Measurements from ENCODE around the gene BCL2L12.

BCL2L12 gene

GRCh38 chr19:49684251-49684982 lies 18.7 kb downstream of the BCL2L12 start:
- DNase-seq (ENCODE audit: low read depth in 2 of 2, low spot score in 1 of 2): no peak

GRCh38 chr19:49684983-49685553 lies 19.3 kb downstream of the BCL2L12 start:
- DNase-seq (ENCODE audit: low read depth in 2 of 2, low spot score in 1 of 2): no peak

- DNase-seq (ENCODE audit: low read depth in 2 of 2, low spot score in 1 of 2): no peak
These were observed 20.2 kb downstream of the BCL2L12 start for GRCh38 chr19:49685845-49686332.

- no peak for DNase-seq (ENCODE audit: low read depth in 2 of 2, low spot score in 1 of 2)
These were observed 20.9 kb downstream of the BCL2L12 start for GRCh38 chr19:49686503-49687088.

- no peak for DNase-seq (ENCODE audit: low read depth in 2 of 2, low spot score in 1 of 2)
These were observed 21.4 kb downstream of the BCL2L12 start for GRCh38 chr19:49687150-49687549.

GRCh38 chr19:49687566-49688316 lies 22.0 kb downstream of the BCL2L12 start:
- no peak for DNase-seq (ENCODE audit: low read depth in 2 of 2, low spot score in 1 of 2)

GRCh38 chr19:49688531-49689132 lies 22.9 kb downstream of the BCL2L12 start:
- no peak for DNase-seq (ENCODE audit: low read depth in 2 of 2, low spot score in 1 of 2)

GRCh38 chr19:49689133-49690078 lies 23.7 kb downstream of the BCL2L12 start, which contains the start of gene ADM5:
Gene ADM5, plus strand, starts transcription at chr19:49689594. Its CDS starts 244 bp downstream, at chr19:49689838.
- no peak for DNase-seq (ENCODE audit: low read depth in 2 of 2, low spot score in 1 of 2)

- DNase-seq (ENCODE audit: low read depth in 2 of 2, low spot score in 1 of 2): no peak
These were observed 24.4 kb downstream of the BCL2L12 start for GRCh38 chr19:49690079-49690655.

GRCh38 chr19:49690656-49691242 lies 25.0 kb downstream of the BCL2L12 start, which contains the start of gene CPT1C:
Gene CPT1C, plus strand, starts transcription at chr19:49691116. Its CDS starts 1,137 bp downstream, at chr19:49692253.
- no peak for DNase-seq (ENCODE audit: low read depth in 2 of 2, low spot score in 1 of 2)

GRCh38 chr19:49691243-49692146 lies 25.8 kb downstream of the BCL2L12 start:
- no peak for DNase-seq (ENCODE audit: low read depth in 2 of 2, low spot score in 1 of 2)

GRCh38 chr19:49692147-49692506 lies 26.4 kb downstream of the BCL2L12 start:
- no peak for DNase-seq (ENCODE audit: low read depth in 2 of 2, low spot score in 1 of 2)

- DNase-seq (ENCODE audit: low read depth in 2 of 2, low spot score in 1 of 2): no peak
These were observed 30.4 kb downstream of the BCL2L12 start for GRCh38 chr19:49696115-49696514.

- no peak for DNase-seq (ENCODE audit: low read depth in 2 of 2, low spot score in 1 of 2)
These were observed 31.1 kb downstream of the BCL2L12 start for GRCh38 chr19:49696865-49697264.

GRCh38 chr19:49699364-49699763 lies 33.6 kb downstream of the BCL2L12 start:
- DNase-seq (ENCODE audit: low read depth in 2 of 2, low spot score in 1 of 2): no peak

GRCh38 chr19:49700563-49700962 lies 34.8 kb downstream of the BCL2L12 start:
- DNase-seq (ENCODE audit: low read depth in 2 of 2, low spot score in 1 of 2): no peak

- no peak for DNase-seq (ENCODE audit: low read depth in 2 of 2, low spot score in 1 of 2)
These were observed 35.6 kb downstream of the BCL2L12 start for GRCh38 chr19:49701271-49701786.
